ENCODE results near the gene KCTD2.

DNA sequence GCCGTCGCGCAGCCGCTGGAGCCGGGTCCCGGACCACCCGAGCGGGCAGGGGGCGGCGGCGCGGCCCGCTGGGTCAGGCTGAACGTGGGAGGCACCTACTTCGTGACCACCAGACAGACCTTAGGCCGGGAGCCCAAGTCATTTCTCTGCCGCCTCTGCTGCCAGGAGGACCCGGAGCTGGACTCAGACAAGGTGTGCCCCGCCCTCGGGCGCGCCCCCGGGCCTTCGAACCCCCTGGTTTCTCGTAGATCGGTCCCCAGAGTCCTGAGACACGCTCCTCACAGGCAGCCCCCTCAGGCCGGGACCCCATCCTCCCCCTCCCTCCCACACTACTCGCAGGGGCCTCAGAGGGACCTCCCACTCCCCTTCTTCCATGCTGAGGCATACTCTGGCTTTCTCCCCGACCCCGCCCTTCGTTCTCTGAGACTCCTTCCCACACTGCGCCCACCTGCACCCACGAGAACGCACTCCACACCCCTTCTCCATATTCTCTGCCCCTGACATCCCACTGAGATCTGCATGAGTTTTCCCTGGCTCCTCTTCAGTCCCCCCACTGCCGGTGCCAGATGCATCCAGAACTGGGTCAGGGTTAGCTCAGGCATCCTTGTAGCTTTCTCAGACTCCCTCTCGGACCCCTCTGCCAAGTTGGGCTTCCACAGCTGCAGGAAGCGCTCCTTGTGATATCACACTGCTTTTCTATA lies 523 bp downstream of the KCTD2 start:
- TF ChIP-seq, protein P1, sequence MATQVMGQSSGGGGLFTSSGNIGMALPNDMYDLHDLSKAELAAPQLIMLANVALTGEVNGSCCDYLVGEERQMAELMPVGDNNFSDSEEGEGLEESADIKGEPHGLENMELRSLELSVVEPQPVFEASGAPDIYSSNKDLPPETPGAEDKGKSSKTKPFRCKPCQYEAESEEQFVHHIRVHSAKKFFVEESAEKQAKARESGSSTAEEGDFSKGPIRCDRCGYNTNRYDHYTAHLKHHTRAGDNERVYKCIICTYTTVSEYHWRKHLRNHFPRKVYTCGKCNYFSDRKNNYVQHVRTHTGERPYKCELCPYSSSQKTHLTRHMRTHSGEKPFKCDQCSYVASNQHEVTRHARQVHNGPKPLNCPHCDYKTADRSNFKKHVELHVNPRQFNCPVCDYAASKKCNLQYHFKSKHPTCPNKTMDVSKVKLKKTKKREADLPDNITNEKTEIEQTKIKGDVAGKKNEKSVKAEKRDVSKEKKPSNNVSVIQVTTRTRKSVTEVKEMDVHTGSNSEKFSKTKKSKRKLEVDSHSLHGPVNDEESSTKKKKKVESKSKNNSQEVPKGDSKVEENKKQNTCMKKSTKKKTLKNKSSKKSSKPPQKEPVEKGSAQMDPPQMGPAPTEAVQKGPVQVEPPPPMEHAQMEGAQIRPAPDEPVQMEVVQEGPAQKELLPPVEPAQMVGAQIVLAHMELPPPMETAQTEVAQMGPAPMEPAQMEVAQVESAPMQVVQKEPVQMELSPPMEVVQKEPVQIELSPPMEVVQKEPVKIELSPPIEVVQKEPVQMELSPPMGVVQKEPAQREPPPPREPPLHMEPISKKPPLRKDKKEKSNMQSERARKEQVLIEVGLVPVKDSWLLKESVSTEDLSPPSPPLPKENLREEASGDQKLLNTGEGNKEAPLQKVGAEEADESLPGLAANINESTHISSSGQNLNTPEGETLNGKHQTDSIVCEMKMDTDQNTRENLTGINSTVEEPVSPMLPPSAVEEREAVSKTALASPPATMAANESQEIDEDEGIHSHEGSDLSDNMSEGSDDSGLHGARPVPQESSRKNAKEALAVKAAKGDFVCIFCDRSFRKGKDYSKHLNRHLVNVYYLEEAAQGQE (IDR thresholded peaks at IDR 0.05; ENCODE audit: insufficient read depth in 1 of 2, low read depth in 2 of 2, low read length in 2 of 2): no peak
- no peak for TF ChIP-seq SIN3A (IDR thresholded peaks at IDR 0.05; ENCODE audit: borderline replicate concordance, insufficient read depth, low read length)
